Lower leg skin (tissue), 3 donors: ENCODE measurements around the gene RPS6KL1.

Experiments used
- POLR2A ChIP-seq, 2 donors: fragments of 450-650 bp; IDR thresholded peaks; one replicate each; pipeline ENCODE4 v1.6.1; 2016 to 2017; ENCODE audit warnings: antibody characterized with exemption in 2 of 2, mild to moderate bottlenecking in 1 of 2, moderate library complexity in 1 of 2
- TF ChIP-seq, protein P1 (sequence below), 3 donors: fragments of 450-650 bp; IDR thresholded peaks; one replicate each; pipeline ENCODE4 v1.5.1; 2016; ENCODE audit warnings: antibody characterized with exemption in 3 of 3, mild to moderate bottlenecking in 3 of 3, moderate library complexity in 2 of 3

DNA sequence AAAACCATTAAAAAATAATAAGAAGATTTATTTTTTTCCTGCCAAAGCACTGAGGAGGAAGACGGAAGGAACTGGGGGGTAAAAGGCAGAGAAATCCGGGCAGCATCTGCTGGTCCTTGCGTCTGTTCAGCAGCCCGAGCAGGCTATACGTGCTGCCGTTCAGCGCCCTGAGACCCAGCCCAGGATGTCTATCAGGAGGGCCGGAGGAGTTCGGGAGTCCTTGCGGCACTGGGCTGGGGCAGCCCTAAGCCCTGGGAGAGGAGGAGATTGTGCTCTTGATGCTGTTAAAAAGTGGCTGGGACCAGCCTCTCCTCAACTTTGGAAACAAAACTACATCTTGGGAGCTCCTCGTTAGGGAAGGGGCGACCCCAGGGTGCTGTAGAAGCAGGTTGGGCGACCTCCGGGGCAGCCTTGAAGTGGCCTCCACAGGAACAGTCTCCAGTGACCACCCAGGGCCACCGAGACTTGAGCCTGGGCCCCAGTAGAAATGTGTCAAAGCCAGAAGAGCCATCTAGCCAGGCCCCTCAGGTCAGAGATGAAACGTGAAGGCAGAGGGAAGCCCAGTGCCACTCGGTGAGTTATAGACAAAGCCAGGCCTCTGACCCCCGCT lies 18.0 kb upstream of the RPS6KL1 start:
- no peak for TF ChIP-seq POLR2A (IDR thresholded peaks at IDR 0.05)
- TF ChIP-seq, protein P1, sequence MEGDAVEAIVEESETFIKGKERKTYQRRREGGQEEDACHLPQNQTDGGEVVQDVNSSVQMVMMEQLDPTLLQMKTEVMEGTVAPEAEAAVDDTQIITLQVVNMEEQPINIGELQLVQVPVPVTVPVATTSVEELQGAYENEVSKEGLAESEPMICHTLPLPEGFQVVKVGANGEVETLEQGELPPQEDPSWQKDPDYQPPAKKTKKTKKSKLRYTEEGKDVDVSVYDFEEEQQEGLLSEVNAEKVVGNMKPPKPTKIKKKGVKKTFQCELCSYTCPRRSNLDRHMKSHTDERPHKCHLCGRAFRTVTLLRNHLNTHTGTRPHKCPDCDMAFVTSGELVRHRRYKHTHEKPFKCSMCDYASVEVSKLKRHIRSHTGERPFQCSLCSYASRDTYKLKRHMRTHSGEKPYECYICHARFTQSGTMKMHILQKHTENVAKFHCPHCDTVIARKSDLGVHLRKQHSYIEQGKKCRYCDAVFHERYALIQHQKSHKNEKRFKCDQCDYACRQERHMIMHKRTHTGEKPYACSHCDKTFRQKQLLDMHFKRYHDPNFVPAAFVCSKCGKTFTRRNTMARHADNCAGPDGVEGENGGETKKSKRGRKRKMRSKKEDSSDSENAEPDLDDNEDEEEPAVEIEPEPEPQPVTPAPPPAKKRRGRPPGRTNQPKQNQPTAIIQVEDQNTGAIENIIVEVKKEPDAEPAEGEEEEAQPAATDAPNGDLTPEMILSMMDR (IDR thresholded peaks at IDR 0.05), result no peak
